Measurements from ENCODE around the gene KCNMB2. TPM values are rescaled to one million over a fixed set of nuclear protein-coding genes. Genes with fewer than 3 reads are reported as not detected.

Gene KCNMB2
- total RNA-seq, 1 donor from 2014 or later: 1.2 TPM

GRCh38 chr3:178584722-178585380 is 48.6 kb downstream of the KCNMB2 start:
- Histone ChIP-seq H3K27me3 (no peaks in the 10 kb centered on the region), H3K9me3 (no peaks in the 10 kb centered on the region), H3K4me1 (no peaks in the 10 kb centered on the region), H3K4me3 (no peak overlapping the region), H3K36me3 (no peaks in the 10 kb centered on the region), H3K27ac (no peak overlapping the region)
- TF ChIP-seq, protein P1, sequence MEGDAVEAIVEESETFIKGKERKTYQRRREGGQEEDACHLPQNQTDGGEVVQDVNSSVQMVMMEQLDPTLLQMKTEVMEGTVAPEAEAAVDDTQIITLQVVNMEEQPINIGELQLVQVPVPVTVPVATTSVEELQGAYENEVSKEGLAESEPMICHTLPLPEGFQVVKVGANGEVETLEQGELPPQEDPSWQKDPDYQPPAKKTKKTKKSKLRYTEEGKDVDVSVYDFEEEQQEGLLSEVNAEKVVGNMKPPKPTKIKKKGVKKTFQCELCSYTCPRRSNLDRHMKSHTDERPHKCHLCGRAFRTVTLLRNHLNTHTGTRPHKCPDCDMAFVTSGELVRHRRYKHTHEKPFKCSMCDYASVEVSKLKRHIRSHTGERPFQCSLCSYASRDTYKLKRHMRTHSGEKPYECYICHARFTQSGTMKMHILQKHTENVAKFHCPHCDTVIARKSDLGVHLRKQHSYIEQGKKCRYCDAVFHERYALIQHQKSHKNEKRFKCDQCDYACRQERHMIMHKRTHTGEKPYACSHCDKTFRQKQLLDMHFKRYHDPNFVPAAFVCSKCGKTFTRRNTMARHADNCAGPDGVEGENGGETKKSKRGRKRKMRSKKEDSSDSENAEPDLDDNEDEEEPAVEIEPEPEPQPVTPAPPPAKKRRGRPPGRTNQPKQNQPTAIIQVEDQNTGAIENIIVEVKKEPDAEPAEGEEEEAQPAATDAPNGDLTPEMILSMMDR (IDR thresholded peaks at IDR 0.05): no peak
- intact Hi-C loops (cut with DNase I): no loop called here
- DNase-seq (no peak), ATAC-seq (no peak)

DNA sequence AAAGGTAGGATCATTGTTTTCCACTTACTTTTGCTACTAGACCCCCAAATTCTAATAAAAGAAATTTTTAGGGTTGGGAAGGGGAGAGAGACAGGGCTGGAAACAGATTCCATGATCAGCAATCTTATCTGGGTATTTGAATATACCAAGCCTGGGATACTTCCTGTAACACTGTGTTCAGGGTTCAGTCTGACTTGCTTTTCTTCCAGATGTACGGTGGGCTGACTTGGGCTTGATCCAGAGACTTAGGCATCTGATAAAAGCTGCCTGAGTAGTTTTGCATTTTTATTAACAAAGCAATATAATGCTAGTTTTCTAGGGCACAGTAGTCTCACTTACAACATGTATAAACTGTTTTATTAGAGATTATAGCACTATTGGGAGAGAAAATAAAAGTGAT is 49.2 kb downstream of the KCNMB2 start:
- H3K27me3 ChIP-seq: no peaks in the 10 kb centered on the region
- H3K9me3 ChIP-seq: no peaks in the 10 kb centered on the region
- no peaks in the 10 kb centered on the region for H3K36me3 ChIP-seq
- ATAC-seq: no peak
- intact Hi-C loops (cut with DNase I): no loop called here
- H3K4me3 ChIP-seq: no peak overlapping the region
- TF ChIP-seq, protein P1 (IDR thresholded peaks at IDR 0.05): no peak
- no peak overlapping the region for H3K27ac ChIP-seq
- H3K4me1 ChIP-seq: no peaks in the 10 kb centered on the region
- DNase-seq: no peak

DNA sequence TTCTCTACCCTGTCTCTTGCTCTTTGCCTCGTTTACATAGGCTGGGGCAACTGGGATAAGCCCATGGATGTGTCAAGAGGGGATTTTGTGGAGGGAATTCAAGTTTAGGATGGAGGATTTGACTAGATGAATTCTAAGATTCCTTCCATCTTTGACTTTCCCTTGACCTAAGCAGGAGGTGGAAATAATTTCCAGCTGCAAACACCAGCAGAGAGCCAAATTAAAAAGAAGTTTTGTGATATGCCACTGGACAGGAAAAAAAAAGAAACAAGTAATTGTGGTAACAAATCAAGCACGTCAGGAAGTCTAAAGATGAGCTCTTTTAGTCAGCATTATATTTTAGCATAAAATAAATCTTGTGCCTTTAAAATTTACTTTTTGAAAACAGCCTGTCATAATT is 49.8 kb downstream of the KCNMB2 start:
- intact Hi-C loops (cut with DNase I): no loop called here
- H3K27ac ChIP-seq: no peak overlapping the region
- no peak for ATAC-seq

GRCh38 chr3:178588628-178589027 is 52.4 kb downstream of the KCNMB2 start:
- no peak overlapping the region for H3K27ac ChIP-seq
- H3K36me3 ChIP-seq: no peaks in the 10 kb centered on the region
- DNase-seq: no peak
- no peaks in the 10 kb centered on the region for H3K4me1 ChIP-seq
- H3K4me3 ChIP-seq: no peak overlapping the region
- intact Hi-C loops (cut with DNase I): no loop called here
- H3K27me3 ChIP-seq: no peaks in the 10 kb centered on the region
- TF ChIP-seq, protein P1 (IDR thresholded peaks at IDR 0.05): no peak
- ATAC-seq: no peak
- no peaks in the 10 kb centered on the region for H3K9me3 ChIP-seq

More for the DNA sequence above, 49.8 kb downstream of the KCNMB2 start:
- TF ChIP-seq, protein P1 (IDR thresholded peaks at IDR 0.05): no peak
- no peaks in the 10 kb centered on the region for H3K36me3 ChIP-seq
- no peak overlapping the region for H3K4me3 ChIP-seq
- H3K4me1 ChIP-seq: no peaks in the 10 kb centered on the region
- no peaks in the 10 kb centered on the region for H3K9me3 ChIP-seq
- DNase-seq: no peak
- H3K27me3 ChIP-seq: no peaks in the 10 kb centered on the region

DNA sequence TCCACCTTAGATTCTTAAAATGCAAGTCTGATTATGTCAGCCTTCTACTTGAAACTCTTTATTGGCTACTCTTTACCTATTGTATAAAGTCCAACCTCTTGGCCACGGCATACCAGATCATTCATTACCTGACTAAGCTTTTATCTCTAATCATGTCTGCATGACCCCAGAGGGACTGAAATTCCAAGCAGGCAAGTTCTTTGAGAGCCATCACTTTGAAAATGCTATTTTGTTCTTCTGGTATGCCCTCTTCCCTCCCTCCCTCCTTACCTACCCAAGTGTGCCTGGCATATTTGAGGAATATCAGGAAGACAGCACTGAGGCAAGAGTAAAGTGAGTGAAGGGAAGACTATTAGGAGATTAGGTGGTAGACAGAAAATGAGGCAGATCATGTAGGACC is 57.5 kb downstream of the KCNMB2 start:
- ATAC-seq (no peak), DNase-seq (no peak)
- Histone ChIP-seq H3K9me3 (no peaks in the 10 kb centered on the region), H3K36me3 (no peaks in the 10 kb centered on the region), H3K4me3 (no peak overlapping the region), H3K27me3 (no peaks in the 10 kb centered on the region), H3K4me1 (no peaks in the 10 kb centered on the region), H3K27ac (no peak overlapping the region)
- TF ChIP-seq, protein P1 (IDR thresholded peaks at IDR 0.05): no peak
- intact Hi-C loops (cut with DNase I): no loop called here

- ATAC-seq (no peak), DNase-seq (no peak)
- no peak overlapping the region for H3K27ac ChIP-seq
These were observed 61.1 kb downstream of the KCNMB2 start for GRCh38 chr3:178597371-178597770.

More at GRCh38 chr3:178597371-178597770, 61.1 kb downstream of the KCNMB2 start:
- no peaks in the 10 kb centered on the region for H3K36me3 ChIP-seq
- H3K4me1 ChIP-seq: no peaks in the 10 kb centered on the region
- intact Hi-C loops (cut with DNase I): no loop called here
- TF ChIP-seq, protein P1 (IDR thresholded peaks at IDR 0.05): no peak
- H3K27me3 ChIP-seq: no peaks in the 10 kb centered on the region
- no peak overlapping the region for H3K4me3 ChIP-seq
- no peaks in the 10 kb centered on the region for H3K9me3 ChIP-seq

Data from upper lobe of right lung (tissue), 1 donor.